Hepatocyte (in vitro differentiated cells): ENCODE data around the gene KRTAP19-6.
A peak's percentile ranks its signal among the peaks of the same experiment; 100 is the strongest.
"Not testable (repeated sequence)": the region's sequence is repeated elsewhere in the genome, so short reads cannot be mapped to it uniquely, and the experiment has no call there.

Experiments used
- EZH2 ChIP-seq: fragments of 200-600 bp; sonication (generic); IDR thresholded peaks from 2 replicates; pipeline ENCODE4 v1.6.1; 2016; ENCODE audit warnings: antibody characterized with exemption, mild to moderate bottlenecking, borderline replicate concordance
- EZH2phosphoT487 ChIP-seq: fragments of 200-600 bp; sonication (generic); IDR thresholded peaks from one replicate; pipeline ENCODE4 v1.6.1; 2018; ENCODE audit warnings: antibody characterized with exemption, mild to moderate bottlenecking, low read depth, moderate library complexity; ENCODE audit not compliant: unreplicated experiment, severe bottlenecking
- TF ChIP-seq, protein P1 (sequence below): fragments of 200-600 bp; sonication (generic); IDR thresholded peaks from 2 replicates; pipeline ENCODE4 v1.5.1; 2016; ENCODE audit warnings: antibody characterized with exemption, mild to moderate bottlenecking; ENCODE audit not compliant: poor library complexity

DNA sequence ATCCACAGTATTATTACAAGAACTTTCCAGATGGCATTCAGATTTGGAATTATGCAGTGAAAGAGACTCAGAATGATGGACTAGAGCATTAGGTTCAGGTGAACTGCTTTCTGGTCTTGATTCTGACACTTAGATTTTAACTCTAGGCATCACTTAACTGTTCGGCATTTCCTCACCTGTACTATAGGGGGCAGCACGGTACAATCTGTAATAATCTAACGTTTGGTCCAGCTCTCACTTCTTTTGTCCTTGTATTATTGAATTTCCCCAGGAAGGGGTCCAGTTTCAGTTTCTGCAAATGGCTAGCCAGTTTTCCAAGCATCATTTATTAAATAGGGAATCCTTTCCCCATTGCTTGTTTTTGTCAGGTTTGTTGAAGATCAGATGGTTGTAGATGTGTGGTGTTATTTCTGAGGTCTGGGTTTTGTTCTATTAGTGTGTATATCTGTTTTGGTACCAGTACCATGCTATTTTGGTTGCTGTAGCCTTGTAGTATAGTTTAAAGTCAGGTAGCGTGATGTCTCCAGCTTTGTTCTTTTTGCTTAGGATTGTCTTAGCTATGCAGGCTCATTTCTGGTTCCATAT is 36.0 kb downstream of the KRTAP19-6 start:
- TF ChIP-seq, protein P1, sequence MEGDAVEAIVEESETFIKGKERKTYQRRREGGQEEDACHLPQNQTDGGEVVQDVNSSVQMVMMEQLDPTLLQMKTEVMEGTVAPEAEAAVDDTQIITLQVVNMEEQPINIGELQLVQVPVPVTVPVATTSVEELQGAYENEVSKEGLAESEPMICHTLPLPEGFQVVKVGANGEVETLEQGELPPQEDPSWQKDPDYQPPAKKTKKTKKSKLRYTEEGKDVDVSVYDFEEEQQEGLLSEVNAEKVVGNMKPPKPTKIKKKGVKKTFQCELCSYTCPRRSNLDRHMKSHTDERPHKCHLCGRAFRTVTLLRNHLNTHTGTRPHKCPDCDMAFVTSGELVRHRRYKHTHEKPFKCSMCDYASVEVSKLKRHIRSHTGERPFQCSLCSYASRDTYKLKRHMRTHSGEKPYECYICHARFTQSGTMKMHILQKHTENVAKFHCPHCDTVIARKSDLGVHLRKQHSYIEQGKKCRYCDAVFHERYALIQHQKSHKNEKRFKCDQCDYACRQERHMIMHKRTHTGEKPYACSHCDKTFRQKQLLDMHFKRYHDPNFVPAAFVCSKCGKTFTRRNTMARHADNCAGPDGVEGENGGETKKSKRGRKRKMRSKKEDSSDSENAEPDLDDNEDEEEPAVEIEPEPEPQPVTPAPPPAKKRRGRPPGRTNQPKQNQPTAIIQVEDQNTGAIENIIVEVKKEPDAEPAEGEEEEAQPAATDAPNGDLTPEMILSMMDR = peak; percentile 38
- TF ChIP-seq EZH2, EZH2phosphoT487: not testable (repeated sequence)
